IPS-18a (cell line): Measurements from ENCODE around the gene PI4KB.

Experiments used
- H3K27ac ChIP-seq: one replicate; pipeline ENCODE4 v1.5.1; 2013; ENCODE audit warnings: low read length
- H3K27me3 ChIP-seq: one replicate; pipeline ENCODE4 v1.6.1; 2013; ENCODE audit warnings: mild to moderate bottlenecking, low read length; ENCODE audit not compliant: control insufficient read depth, insufficient read depth
- H3K36me3 ChIP-seq: one replicate; pipeline ENCODE4 v1.6.1; 2013; ENCODE audit warnings: low read depth, low read length; ENCODE audit not compliant: control insufficient read depth
- H3K4me1 ChIP-seq: one replicate; pipeline ENCODE4 v1.6.1; 2013; ENCODE audit warnings: low read depth, low read length; ENCODE audit not compliant: control insufficient read depth
- H3K4me3 ChIP-seq: one replicate; pipeline ENCODE4 v1.5.1; 2013; ENCODE audit warnings: low read length
- H3K9ac ChIP-seq: one replicate; pipeline ENCODE4 v1.6.1; 2013; ENCODE audit warnings: mild to moderate bottlenecking, low read length, moderate library complexity
- H3K9me3 ChIP-seq: one replicate; pipeline ENCODE4 v1.6.1; 2013; ENCODE audit warnings: low read depth, low read length; ENCODE audit not compliant: control insufficient read depth

The PI4KB gene

DNA sequence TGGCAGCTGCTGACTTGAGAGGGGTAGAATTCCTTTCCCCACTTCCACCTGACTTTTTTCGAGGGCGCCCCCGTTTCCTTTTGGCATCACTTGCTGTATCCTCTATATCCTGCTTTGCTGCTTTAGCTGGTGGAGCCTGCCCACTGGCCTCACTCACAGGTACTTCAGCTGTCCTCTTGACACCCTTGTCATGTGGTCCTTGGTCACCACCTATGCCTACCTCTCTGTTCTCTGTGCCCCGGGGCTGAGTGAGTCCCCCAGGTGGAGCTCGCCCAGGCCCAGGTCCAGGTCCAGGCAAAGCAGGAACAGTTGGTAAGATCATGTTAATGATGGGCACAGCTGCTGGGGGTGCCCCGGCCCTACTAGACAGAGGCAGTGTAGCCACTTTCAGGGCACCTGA is 15.4 kb upstream of the PI4KB start:
- Histone ChIP-seq H3K9me3 (no peaks in the 10 kb centered on the region), H3K36me3 (peaks cover 38% of the 10 kb centered on the region), H3K27ac (no peak overlapping the region), H3K9ac (no peak overlapping the region), H3K4me1 (peaks cover 8% of the 10 kb centered on the region), H3K27me3 (no peaks in the 10 kb centered on the region), H3K4me3 (no peak overlapping the region)

DNA sequence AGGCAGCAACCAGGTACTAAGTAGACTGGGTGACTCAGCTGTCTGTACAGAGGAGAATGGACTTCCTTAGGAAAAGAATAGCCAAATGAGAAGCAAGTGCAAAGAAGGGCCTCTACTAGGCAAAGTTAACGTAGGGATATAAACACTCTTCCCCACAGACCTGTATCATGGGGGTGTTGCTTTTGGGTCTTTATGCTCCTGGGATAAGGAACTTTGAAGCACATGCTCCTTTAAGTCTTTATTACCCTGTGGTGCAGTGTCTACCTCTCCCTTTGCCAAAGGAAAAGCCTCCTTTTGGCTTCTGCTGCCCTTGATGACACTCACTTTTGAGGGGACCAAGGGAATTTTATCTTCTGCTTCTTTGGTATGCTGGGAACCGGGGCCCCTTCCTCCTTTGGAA is 14.8 kb upstream of the PI4KB start:
- H3K4me1 ChIP-seq, result peaks cover 8% of the 10 kb centered on the region
- no peaks in the 10 kb centered on the region for H3K27me3 ChIP-seq
- H3K4me3 ChIP-seq, result no peak overlapping the region
- H3K36me3 ChIP-seq, result peaks cover 38% of the 10 kb centered on the region
- no peak overlapping the region for H3K27ac ChIP-seq
- no peak overlapping the region for H3K9ac ChIP-seq
- H3K9me3 ChIP-seq, result no peaks in the 10 kb centered on the region

DNA sequence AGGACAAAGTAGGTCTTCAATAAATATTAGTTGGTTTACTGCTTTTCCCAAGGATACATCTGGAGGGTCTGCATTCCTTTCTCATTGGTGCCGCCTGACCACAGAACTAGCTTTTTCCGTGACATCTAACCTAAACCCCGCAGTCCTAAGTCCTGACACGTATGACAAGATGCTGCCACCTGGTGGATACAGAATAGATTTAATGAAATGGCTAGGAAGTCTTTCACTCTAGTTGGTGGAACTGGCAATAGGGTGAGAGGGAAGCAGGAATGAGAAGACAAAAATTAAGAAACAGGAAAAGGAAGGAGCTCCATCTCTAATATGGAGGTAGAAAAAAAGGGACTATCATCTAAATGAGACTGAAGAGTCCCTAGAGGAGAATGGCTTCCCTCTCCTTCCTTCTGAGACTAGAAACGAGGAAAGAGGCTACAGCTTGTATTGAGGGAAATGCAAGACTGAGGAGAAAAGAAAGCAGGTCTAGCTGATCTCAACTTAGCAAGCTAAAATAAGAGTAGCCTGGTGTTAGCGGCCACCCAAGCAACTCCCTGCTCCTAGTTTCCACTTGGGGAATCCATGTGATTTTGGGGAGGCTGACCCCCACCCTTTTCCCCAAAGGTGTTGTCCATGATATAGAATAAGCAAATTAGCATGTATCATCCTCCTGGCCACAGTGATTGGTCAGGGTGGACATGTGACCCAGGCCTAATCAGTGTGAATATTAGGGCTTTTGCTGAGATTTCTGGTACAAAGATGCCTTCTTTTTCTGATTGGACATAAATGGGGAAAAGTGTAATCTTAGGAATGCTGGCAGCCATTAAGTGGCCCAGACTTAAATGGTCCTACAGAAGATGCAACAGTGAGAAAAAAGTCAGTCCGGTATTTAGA is 13.9 kb upstream of the PI4KB start:
- Histone ChIP-seq H3K9me3 (no peaks in the 10 kb centered on the region), H3K4me3 (no peak overlapping the region), H3K27me3 (no peaks in the 10 kb centered on the region), H3K36me3 (peaks cover 38% of the 10 kb centered on the region), H3K27ac (peak overlapping the region; percentile 4), H3K4me1 (peaks cover 6% of the 10 kb centered on the region), H3K9ac (no peak overlapping the region)

DNA sequence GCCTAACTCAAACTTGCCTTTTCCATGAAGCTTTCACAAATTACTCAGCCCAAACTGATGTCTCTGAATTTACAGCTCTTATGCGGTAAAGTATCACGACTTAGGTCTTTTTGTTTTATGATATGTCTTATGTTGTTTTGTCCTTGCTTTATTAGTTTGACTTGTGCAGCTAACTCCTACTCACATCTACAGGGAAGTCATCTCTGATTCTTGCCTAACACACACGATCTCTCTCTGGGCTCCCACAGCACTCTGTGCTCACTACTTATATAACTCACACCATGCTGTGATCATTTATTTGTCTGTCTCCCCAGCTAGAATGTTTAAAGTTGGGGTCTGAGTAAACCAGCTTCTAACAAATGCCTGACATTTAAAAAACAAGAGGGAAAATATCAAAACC is 9.3 kb upstream of the PI4KB start:
- Histone ChIP-seq H3K4me1 (no peaks in the 10 kb centered on the region), H3K36me3 (peaks cover 2% of the 10 kb centered on the region), H3K9me3 (no peaks in the 10 kb centered on the region), H3K27me3 (no peaks in the 10 kb centered on the region), H3K4me3 (no peak overlapping the region), H3K27ac (no peak overlapping the region), H3K9ac (no peak overlapping the region)

DNA sequence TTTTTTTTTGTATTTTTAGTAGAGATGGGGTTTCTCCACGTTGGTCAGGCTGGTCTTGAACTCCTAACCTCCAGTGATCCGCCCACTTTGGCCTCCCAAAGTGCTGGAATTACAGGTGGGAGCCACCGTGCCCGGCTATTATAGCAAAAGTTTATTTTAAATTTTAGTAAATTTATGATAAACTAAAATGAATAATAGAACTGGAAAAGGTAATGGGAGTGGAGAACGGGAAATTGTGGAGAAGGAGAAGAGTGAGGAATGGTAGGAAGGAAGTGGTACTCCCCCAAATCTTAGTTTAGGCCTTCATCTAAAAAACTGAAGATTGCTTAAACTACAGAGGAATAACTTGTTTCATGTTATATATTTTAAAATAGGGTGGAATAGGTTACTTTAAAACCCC is 7.6 kb upstream of the PI4KB start:
- H3K9me3 ChIP-seq, result no peaks in the 10 kb centered on the region
- no peak overlapping the region for H3K27ac ChIP-seq
- no peak overlapping the region for H3K9ac ChIP-seq
- no peaks in the 10 kb centered on the region for H3K4me1 ChIP-seq
- H3K27me3 ChIP-seq, result no peaks in the 10 kb centered on the region
- H3K36me3 ChIP-seq, result no peaks in the 10 kb centered on the region
- H3K4me3 ChIP-seq, result no peak overlapping the region

DNA sequence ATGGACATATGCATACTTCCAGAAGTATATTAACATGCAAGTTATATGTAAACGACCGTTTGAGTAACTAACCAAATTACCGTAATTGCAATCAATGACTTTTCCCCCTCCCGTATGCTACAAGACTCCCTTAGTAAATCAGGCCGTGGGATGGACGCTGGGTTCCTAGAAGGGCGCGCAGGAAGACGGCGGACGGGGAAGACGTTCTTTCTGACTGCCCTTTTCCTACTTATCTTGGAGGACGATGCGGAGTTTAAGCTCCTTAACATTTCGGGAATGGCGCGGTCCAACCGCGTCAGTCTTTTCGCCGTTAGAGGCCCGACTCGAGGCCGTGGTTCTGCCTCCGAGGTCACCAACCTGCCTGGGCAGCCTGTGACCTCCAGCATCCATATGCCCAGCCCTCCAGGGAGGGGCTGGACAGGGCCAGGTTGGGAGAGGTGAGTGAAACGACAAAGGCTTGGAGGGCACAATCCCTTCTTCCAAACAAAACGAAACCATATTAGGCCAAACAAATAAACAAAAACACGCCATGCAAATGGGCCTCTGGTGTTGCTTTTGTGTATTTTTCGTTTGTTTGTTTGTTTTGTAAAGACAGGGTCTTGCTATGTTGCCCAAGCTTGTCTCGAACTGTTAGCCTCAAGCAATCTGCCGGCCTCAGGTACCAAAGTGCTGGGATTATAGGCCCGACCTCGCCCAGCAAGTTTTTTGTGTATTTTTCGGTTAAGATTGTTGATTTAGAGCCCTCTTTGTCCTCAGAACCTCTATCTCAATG is 873 bp upstream of the PI4KB start:
- H3K4me1 ChIP-seq, result peaks cover 6% of the 10 kb centered on the region
- H3K9ac ChIP-seq, result peak overlapping the region; percentile 96
- H3K4me3 ChIP-seq, result peak overlapping the region; percentile 67
- no peaks in the 10 kb centered on the region for H3K27me3 ChIP-seq
- H3K36me3 ChIP-seq, result peaks cover 3% of the 10 kb centered on the region
- H3K27ac ChIP-seq, result peak overlapping the region; percentile 89
- no peaks in the 10 kb centered on the region for H3K9me3 ChIP-seq

DNA sequence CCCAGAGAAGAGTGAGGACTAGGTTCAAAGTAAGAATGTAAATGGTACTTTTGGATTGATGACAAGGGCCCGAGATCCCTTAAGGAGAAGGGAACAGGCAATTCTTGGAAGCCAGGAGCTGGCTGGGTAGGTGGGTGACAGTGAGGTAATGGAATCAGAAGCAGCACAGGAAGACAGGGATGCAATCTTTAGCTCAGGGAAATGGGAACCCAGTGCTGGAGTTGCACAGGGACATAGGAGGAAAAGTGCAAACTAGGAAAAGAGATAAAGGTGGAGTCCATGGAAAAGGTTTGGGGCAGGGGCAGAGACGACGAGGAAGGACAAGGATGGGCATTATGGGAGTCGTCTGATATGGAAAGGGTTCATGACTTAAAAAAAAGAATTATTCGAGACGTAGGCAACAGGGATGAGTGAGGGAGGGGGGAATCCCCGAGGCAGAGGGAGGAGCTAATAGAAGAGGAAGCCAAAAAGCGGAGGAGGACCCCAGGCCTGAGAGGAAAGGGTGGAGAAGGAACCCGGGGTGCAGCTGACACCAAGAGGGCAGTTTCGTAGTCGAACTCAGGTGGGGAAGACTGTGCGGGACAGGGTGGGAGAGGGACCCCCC is 495 bp downstream of the PI4KB start:
- Histone ChIP-seq H3K36me3 (peaks cover 6% of the 10 kb centered on the region), H3K4me1 (peaks cover 6% of the 10 kb centered on the region), H3K9ac (peak overlapping the region; percentile 96), H3K27me3 (no peaks in the 10 kb centered on the region), H3K9me3 (no peaks in the 10 kb centered on the region), H3K4me3 (peak overlapping the region; percentile 67), H3K27ac (no peak overlapping the region)

DNA sequence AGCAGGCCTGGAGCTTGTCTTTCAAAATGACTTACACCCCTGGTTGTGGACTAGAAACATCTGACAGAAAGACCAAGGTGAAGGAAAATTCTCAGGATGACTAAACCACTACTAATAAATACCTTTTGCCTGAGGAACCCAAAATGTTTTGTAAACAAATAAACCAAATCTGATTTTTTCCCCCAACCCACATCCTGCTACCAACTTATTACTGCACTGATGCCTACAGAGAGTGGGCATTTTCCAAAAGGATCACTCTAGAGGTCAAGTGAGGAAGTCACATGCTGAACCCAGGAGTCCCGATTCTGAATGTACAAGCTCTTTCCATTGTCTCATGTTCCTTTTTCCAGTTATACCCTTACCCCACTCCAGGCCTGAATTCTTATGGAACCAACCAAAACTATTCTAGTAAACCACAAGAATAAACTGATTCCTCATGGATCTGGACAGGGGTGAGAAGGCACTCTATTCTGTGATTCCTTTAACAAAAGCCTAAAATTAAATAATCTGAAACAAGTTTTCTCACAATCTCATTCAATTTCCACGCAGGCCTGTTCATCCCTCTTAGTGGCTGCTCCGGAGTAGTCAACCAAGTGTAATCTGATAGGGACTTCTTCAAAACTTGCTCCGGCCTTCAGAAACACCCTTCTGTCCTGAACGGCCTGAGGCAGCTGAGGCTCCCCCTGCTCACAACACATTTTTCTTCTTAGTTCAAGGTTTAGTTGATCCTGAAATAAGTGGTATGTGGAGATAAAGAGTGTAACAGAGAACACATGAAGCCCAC is 1.4 kb downstream of the PI4KB start:
- H3K4me3 ChIP-seq, result peak overlapping the region; percentile 67
- no peak overlapping the region for H3K9ac ChIP-seq
- no peaks in the 10 kb centered on the region for H3K9me3 ChIP-seq
- H3K4me1 ChIP-seq, result peaks cover 6% of the 10 kb centered on the region
- H3K27me3 ChIP-seq, result no peaks in the 10 kb centered on the region
- H3K36me3 ChIP-seq, result peaks cover 8% of the 10 kb centered on the region
- no peak overlapping the region for H3K27ac ChIP-seq

DNA sequence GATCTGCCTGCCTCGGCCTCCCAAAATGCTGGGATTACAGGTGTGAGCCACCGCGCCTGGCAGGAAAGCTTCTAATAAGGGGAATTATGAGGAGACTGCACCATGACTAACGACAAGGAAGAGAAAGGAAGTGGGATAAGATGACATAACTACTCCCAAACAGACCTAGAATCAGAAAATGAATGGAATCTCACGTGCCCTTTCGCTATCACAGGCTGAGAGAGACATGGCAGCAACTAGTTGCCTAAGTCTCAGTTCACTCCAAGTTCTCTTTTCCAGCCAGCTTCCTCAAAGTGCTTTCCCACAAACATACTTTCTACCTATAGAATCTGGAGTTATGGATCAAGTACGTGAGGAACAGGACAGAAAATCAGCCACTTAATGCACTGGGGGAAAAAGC is 2.0 kb downstream of the PI4KB start:
- Histone ChIP-seq H3K9me3 (no peaks in the 10 kb centered on the region), H3K27ac (no peak overlapping the region), H3K36me3 (peaks cover 13% of the 10 kb centered on the region), H3K27me3 (no peaks in the 10 kb centered on the region), H3K4me1 (peaks cover 6% of the 10 kb centered on the region), H3K4me3 (no peak overlapping the region), H3K9ac (no peak overlapping the region)

DNA sequence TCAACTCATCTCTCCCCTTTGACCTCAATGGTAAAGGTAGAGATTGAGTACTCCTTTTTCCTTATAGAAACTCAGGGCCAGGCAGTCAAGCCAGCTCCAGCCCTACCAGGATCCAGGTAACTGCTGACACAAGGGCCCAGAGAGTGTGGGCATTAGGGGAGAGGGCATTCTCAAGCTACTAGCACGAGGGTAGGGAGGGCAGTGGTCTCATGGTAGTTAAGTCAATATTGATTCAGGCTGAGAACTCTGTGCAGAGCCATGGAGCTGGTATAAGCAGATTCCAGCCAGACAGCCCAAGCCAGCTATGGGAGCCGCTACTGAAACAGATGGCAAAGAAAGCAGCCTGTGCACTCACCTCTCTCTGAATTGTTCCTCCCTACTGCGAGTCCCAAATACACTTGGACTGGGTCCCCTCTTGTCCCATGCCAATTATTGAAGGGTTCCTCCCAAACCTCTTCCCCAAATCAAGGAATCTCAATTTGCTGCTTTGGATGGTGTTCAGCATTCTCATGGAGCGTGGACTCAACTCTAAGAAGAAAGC is 2.8 kb downstream of the PI4KB start:
- Histone ChIP-seq H3K9me3 (no peaks in the 10 kb centered on the region), H3K9ac (no peak overlapping the region), H3K4me1 (peaks cover 6% of the 10 kb centered on the region), H3K27ac (no peak overlapping the region), H3K4me3 (no peak overlapping the region), H3K36me3 (peaks cover 13% of the 10 kb centered on the region), H3K27me3 (no peaks in the 10 kb centered on the region)

DNA sequence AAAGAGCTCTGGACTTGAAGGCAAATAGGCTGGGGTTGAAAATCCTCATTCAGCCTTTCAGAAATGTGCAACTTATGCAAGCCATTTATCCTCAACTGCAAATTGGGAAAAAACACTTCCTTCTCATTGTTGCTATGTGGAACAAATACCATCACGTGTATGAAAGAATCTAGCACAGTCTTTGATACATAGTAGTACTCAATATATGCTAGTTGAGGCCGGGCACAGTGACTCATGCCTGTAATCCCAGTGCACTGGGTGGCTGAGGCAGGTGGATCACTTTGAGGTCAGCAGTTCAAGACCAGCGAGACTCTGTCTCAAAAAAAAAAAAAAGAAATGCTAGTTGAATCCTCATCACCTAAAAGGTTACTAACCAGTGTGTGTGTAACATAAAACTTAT is 8.2 kb downstream of the PI4KB start:
- Histone ChIP-seq H3K27ac (no peak overlapping the region), H3K9me3 (no peaks in the 10 kb centered on the region), H3K9ac (no peak overlapping the region), H3K27me3 (no peaks in the 10 kb centered on the region), H3K36me3 (peaks cover 16% of the 10 kb centered on the region), H3K4me1 (no peaks in the 10 kb centered on the region), H3K4me3 (no peak overlapping the region)
